IMR-90 (cell line): ENCODE measurements around the gene ZW10. TPM values are rescaled to one million over a fixed set of nuclear protein-coding genes. Genes with fewer than 3 reads are reported as not detected.

Experiments
- ATAC-seq: fragments of 200-7000 bp; cut with Tn5 transposase; 2 replicates; pipeline ENCODE4 v1.9.1; 2020; ENCODE audit warnings: low read depth, mild to moderate bottlenecking, moderate library complexity
- BruUV-seq: library from RNA; stranded (reverse); fragments of 400-500 nt; replicated peaks from 2 replicates; lab custom pipeline; 2021; lab: Mats Ljungman, UMichigan
- CTCF ChIA-PET: fragments of 300-600 bp; formaldehyde crosslinking; extraction: SDS; loops from one replicate; lab custom pipeline; 2021; ENCODE audit warnings: antibody characterized with exemption; lab: Yijun Ruan, JAX
- POLR2A ChIA-PET: fragments of 300-600 bp; sonication (Branson Sonifier 250); formaldehyde crosslinking; loops from one replicate; lab custom pipeline; 2022; ENCODE audit warnings: antibody characterized with exemption; ENCODE audit not compliant: unreplicated experiment; lab: Charles Lee
- DNase-seq: peaks from one replicate; pipeline ENCODE4 v3.0.0; 2013
- H2AFZ ChIP-seq: replicated peaks from 2 replicates; pipeline ENCODE3; 2013; ENCODE audit warnings: low read length, mild to moderate bottlenecking; ENCODE audit not compliant: poor library complexity
- H2AK5ac ChIP-seq: 2 replicates; pipeline ENCODE4 v1.6.1; 2013; ENCODE audit warnings: low read depth, low read length, inconsistent platforms
- H2AK9ac ChIP-seq: replicated peaks from 2 replicates; pipeline ENCODE3; 2013; ENCODE audit warnings: mild to moderate bottlenecking, low read depth, low read length, moderate library complexity; ENCODE audit not compliant: poor library complexity
- H2BK120ac ChIP-seq: 2 replicates; pipeline ENCODE4 v1.6.1; 2013; ENCODE audit warnings: low read depth, low read length, inconsistent platforms
- H2BK15ac ChIP-seq: 3 replicates; pipeline ENCODE4 v1.6.1; 2013; ENCODE audit warnings: low read depth, low read length, inconsistent platforms
- H2BK20ac ChIP-seq: 2 replicates; pipeline ENCODE4 v1.6.1; 2013; ENCODE audit warnings: low read depth, mild to moderate bottlenecking, inconsistent platforms, low read length, moderate library complexity
- H2BK5ac ChIP-seq: 2 replicates; pipeline ENCODE4 v1.6.1; 2013; ENCODE audit warnings: mild to moderate bottlenecking, low read depth, low read length, inconsistent platforms; ENCODE audit not compliant: poor library complexity, severe bottlenecking
- H3K14ac ChIP-seq: replicated peaks from 2 replicates; pipeline ENCODE4 v1.6.1; 2013; ENCODE audit warnings: low read depth, low read length, inconsistent platforms
- H3K18ac ChIP-seq: 2 replicates; pipeline ENCODE4 v1.6.1; 2013; ENCODE audit warnings: low read depth, low read length, control low read depth
- H3K23ac ChIP-seq: 2 replicates; pipeline ENCODE4 v1.6.1; 2013; ENCODE audit warnings: low read depth, low read length, inconsistent platforms
- H3K27ac ChIP-seq: 2 replicates; pipeline ENCODE4 v1.5.1; 2013; ENCODE audit warnings: mild to moderate bottlenecking, control low read depth, low read length; ENCODE audit not compliant: insufficient read depth
- H3K27me3 ChIP-seq: 2 replicates; pipeline ENCODE4 v1.6.1; 2013; ENCODE audit warnings: low read length; ENCODE audit not compliant: control insufficient read depth, insufficient read depth
- H3K36me3 ChIP-seq: 2 replicates; pipeline ENCODE4 v1.6.1; 2013; ENCODE audit warnings: low read length, mixed read lengths; ENCODE audit not compliant: control insufficient read depth, insufficient read depth
- H3K4ac ChIP-seq: 2 replicates; pipeline ENCODE4 v1.6.1; 2013; ENCODE audit warnings: low read depth, low read length, inconsistent platforms
- H3K4me1 ChIP-seq: 2 replicates; pipeline ENCODE4 v1.6.1; 2013; ENCODE audit warnings: low read length, mixed read lengths; ENCODE audit not compliant: control insufficient read depth, insufficient read depth
- H3K4me2 ChIP-seq: 2 replicates; pipeline ENCODE4 v1.6.1; 2013; ENCODE audit warnings: low read depth, mild to moderate bottlenecking, control low read depth, low read length, moderate library complexity
- H3K4me3 ChIP-seq: 2 replicates; pipeline ENCODE4 v1.5.1; 2013; ENCODE audit warnings: low read depth, mild to moderate bottlenecking, control low read depth, low read length, moderate library complexity; ENCODE audit not compliant: insufficient read depth
- H3K56ac ChIP-seq: 2 replicates; pipeline ENCODE4 v1.6.1; 2013; ENCODE audit warnings: low read length, inconsistent platforms; ENCODE audit not compliant: insufficient read depth; ENCODE audit errors: extremely low read depth
- H3K79me1 ChIP-seq, 2 experiments: 2 replicates each; pipeline ENCODE4 v1.6.1; 2013; ENCODE audit warnings: low read length in 2 of 2, inconsistent platforms in 1 of 2, low read depth in 1 of 2
- H3K9ac ChIP-seq: 2 replicates; pipeline ENCODE4 v1.6.1; 2013; ENCODE audit warnings: low read depth, low read length, control low read depth
- H3K9me1 ChIP-seq: 2 replicates; pipeline ENCODE4 v1.6.1; 2013; ENCODE audit warnings: low read length, inconsistent platforms; ENCODE audit not compliant: insufficient read depth
- H3K9me3 ChIP-seq: 2 replicates; pipeline ENCODE4 v1.6.1; 2013; ENCODE audit warnings: low read length; ENCODE audit not compliant: control insufficient read depth, insufficient read depth
- H4K20me1 ChIP-seq: 2 replicates; pipeline ENCODE4 v1.6.1; 2013; ENCODE audit warnings: low read length, inconsistent platforms; ENCODE audit not compliant: insufficient read depth
- H4K5ac ChIP-seq: 2 replicates; pipeline ENCODE4 v1.6.1; 2013; ENCODE audit warnings: mild to moderate bottlenecking, low read depth, low read length, control low read depth
- H4K8ac ChIP-seq, 2 experiments: 2 replicates each; pipeline ENCODE4 v1.6.1; 2013; ENCODE audit warnings: low read depth in 2 of 2, low read length in 2 of 2, control low read depth in 1 of 2, inconsistent platforms in 1 of 2
- H4K91ac ChIP-seq: 2 replicates; pipeline ENCODE4 v1.6.1; 2013; ENCODE audit warnings: low read depth, low read length, inconsistent platforms; ENCODE audit not compliant: insufficient read depth
- CTCF ChIP-seq: conservative IDR thresholded peaks from 2 replicates; pipeline ENCODE4 v1.5.1; 2012; ENCODE audit warnings: mild to moderate bottlenecking, low read depth, low read length, improper control_type of control experiment
- FOS ChIP-seq: fragments of 150-350 bp; IDR thresholded peaks from 2 replicates; pipeline ENCODE4 v1.6.1; 2016; ENCODE audit warnings: low read depth, low read length
- MAFK ChIP-seq: IDR thresholded peaks from 2 replicates; pipeline ENCODE4 v1.6.1; 2012; ENCODE audit warnings: low read depth, low read length, improper control_type of control experiment
- MAZ ChIP-seq: IDR thresholded peaks from 2 replicates; pipeline ENCODE4 v1.6.1; 2012; ENCODE audit warnings: low read depth, mild to moderate bottlenecking, low read length, improper control_type of control experiment, moderate library complexity, borderline replicate concordance
- MXI1 ChIP-seq: IDR thresholded peaks from 2 replicates; pipeline ENCODE4 v1.6.1; 2012; ENCODE audit warnings: low read depth, mild to moderate bottlenecking, low read length, moderate library complexity, borderline replicate concordance
- POLR2A ChIP-seq: IDR thresholded peaks from 2 replicates; pipeline ENCODE4 v1.6.1; 2012; ENCODE audit warnings: mild to moderate bottlenecking, low read depth, low read length
- WGBS, 2 experiments: methylation state at CpG; one replicate each; pipeline versions ENCODE4 v1.1.5 to v1.1.7; 2013; ENCODE audit warnings: missing lambda C conversion rate in 2 of 2; ENCODE audit not compliant: insufficient read length in 1 of 2; ENCODE audit errors: extremely low coverage in 2 of 2; 5-methylcytosine and 5-hydroxymethylcytosine counted together
- dilution Hi-C: fragments of 300-500 bp; cut with HindIII; formaldehyde crosslinking; loops from one replicate; pipeline ENCODE4 v1.14.3; 2018; ENCODE audit warnings: low sequenced_read_pairs; ENCODE audit not compliant: unreplicated experiment
- in situ Hi-C: fragments of 300-500 bp; cut with MboI; formaldehyde crosslinking; loops from 3 replicates; pipeline ENCODE4 v1.14.3; 2019; ENCODE audit warnings: low sequenced_read_pairs, inconsistent platforms, mixed read lengths
- intact Hi-C: fragments of 100-400 bp; cut with micrococcal nuclease; formaldehyde crosslinking; loops from 2 replicates; pipeline ENCODE4 v1.10.0; 2022
- polyA plus RNA-seq, 3 experiments: library from polyadenylated mRNA; depleted of rRNA; stranded (reverse); fragments of >200 nt; gene quantifications; 2 replicates each; pipeline ENCODE4 v1.2.3, GENCODE V29; 2012; ENCODE audit warnings: low replicate concordance in 1 of 3
- total RNA-seq: library from RNA; depleted of rRNA; stranded (reverse); fragments of >200 nt; gene quantifications from 2 replicates; pipeline ENCODE4 v1.2.3, GENCODE V29; 2012
- TF ChIP-seq, protein P1 (sequence below): fragments of 150-350 bp; IDR thresholded peaks from 2 replicates; pipeline ENCODE4 v1.6.1; 2016; ENCODE audit warnings: low read depth, mild to moderate bottlenecking, low read length, moderate library complexity, borderline replicate concordance

Gene ZW10
- total and polyA plus RNA-seq, 2 of the 4 experiments (the other 2 are of a cell fraction) = 10.3 to 30.6 TPM

DNA sequence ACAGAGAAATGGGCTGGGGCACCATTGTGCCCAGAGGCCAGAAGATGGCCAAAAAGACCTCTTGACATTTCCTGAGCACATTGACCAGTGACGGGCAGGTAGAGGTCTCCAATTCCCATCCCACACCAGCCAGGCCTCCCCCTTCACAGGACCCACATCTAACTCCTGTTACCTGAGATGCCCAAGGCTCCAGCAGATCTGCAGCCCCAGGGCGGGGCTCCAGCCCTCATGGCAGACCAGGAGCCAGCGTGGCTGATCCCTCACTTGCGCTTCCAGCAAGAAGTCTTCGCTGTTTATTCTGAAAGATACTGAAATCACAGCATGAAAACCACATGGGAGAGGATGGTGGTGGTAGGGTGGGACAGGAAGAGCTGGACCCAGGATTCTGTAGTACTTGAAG is 76.4 kb downstream of the ZW10 start:
- 100% methylated on average over 1 of the region's 5 CpGs; no CpG with 5 or more reads in 1 of the 2 experiments for WGBS, 2 experiments
- Histone ChIP-seq H2BK120ac (no peak overlapping the region), H3K9me3 (no peaks in the 10 kb centered on the region), H3K23ac (no peak overlapping the region), H3K79me1 (no peaks in the 10 kb centered on the region), H2BK20ac (no peak overlapping the region), H2BK15ac (no peak overlapping the region), H3K4me2 (no peak overlapping the region), H2BK5ac (no peak overlapping the region), H3K4ac (no peak overlapping the region), H3K27me3 (no peaks in the 10 kb centered on the region; the same call in 1 of the 2 replicates), H4K91ac (no peak overlapping the region), H3K4me3 (no peak overlapping the region), H4K5ac (no peak overlapping the region), H3K14ac (no peak overlapping the region), H2AK9ac (no peak overlapping the region), H3K36me3 (no peaks in the 10 kb centered on the region), H4K20me1 (no peaks in the 10 kb centered on the region), H2AFZ (no peak overlapping the region), H3K27ac (no peak overlapping the region), H3K9ac (no peak overlapping the region), H3K4me1 (no peaks in the 10 kb centered on the region; the same call in 1 of the 2 replicates), H3K9me1 (peaks cover 3% of the 10 kb centered on the region; the same call in 1 of the 2 replicates), H2AK5ac (no peak overlapping the region), H3K56ac (no peak overlapping the region), H4K8ac (no peak overlapping the region), H3K18ac (no peak overlapping the region)
- DNase-seq (no peak), ATAC-seq (no peak)
- ChIA-PET CTCF (no interaction called here), POLR2A (no interaction called here)
- no peak for TF ChIP-seq MAFK
- TF ChIP-seq, protein P1, sequence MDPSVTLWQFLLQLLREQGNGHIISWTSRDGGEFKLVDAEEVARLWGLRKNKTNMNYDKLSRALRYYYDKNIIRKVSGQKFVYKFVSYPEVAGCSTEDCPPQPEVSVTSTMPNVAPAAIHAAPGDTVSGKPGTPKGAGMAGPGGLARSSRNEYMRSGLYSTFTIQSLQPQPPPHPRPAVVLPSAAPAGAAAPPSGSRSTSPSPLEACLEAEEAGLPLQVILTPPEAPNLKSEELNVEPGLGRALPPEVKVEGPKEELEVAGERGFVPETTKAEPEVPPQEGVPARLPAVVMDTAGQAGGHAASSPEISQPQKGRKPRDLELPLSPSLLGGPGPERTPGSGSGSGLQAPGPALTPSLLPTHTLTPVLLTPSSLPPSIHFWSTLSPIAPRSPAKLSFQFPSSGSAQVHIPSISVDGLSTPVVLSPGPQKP = no peak
- no peak for TF ChIP-seq FOS
- no peak for TF ChIP-seq MAZ
- no peak for TF ChIP-seq CTCF
- no peak for TF ChIP-seq POLR2A
- no peak for TF ChIP-seq MXI1
- intact Hi-C loops = no loop called here
- no TSS peak for BruUV-seq
- dilution Hi-C loops = no loop called here
- in situ Hi-C loops = no loop called here
